Caco-2 (cell line): ENCODE measurements around the gene CSF3. TPM values are rescaled to one million over a fixed set of nuclear protein-coding genes. Genes with fewer than 3 reads are reported as not detected.

ENCODE experiments used
- BruUV-seq: library from RNA; stranded (reverse); fragments of 400-500 nt; replicated peaks from 2 replicates; lab custom pipeline; 2021; lab: Mats Ljungman, UMichigan
- CTCF ChIA-PET: fragments of 300-600 bp; sonication (Branson Sonifier 250); formaldehyde crosslinking; loops from one replicate; lab custom pipeline; 2022; ENCODE audit warnings: antibody characterized with exemption; lab: Charles Lee
- POLR2A ChIA-PET: fragments of 300-600 bp; sonication (Branson Sonifier 250); formaldehyde crosslinking; loops from one replicate; lab custom pipeline; 2022; ENCODE audit warnings: antibody characterized with exemption; lab: Charles Lee
- DNase-seq, 2 experiments: peaks; one replicate each; pipeline versions ENCODE4 v3.0.0 to v3.0.0-alpha.2; 2020 to 2022
- H3K27me3 ChIP-seq: replicated peaks from 2 replicates; pipeline ENCODE4 v1.6.0; 2011; ENCODE audit warnings: low read length; ENCODE audit not compliant: control insufficient read depth, insufficient read depth
- H3K36me3 ChIP-seq: 2 replicates; pipeline ENCODE4 v1.5.1; 2011; ENCODE audit warnings: low read length; ENCODE audit not compliant: control insufficient read depth, insufficient read depth
- H3K4me1 ChIP-seq: fragments of 250-450 bp; sonication (Bioruptor Pico); 2 replicates; pipeline ENCODE4 v1.5.1; 2020; ENCODE audit warnings: mild to moderate bottlenecking
- H3K4me3 ChIP-seq: 2 replicates; pipeline ENCODE4 v1.5.1; 2011; ENCODE audit warnings: low read depth, mild to moderate bottlenecking, control low read depth, low read length
- H3K9me3 ChIP-seq: fragments of 250-450 bp; sonication (Bioruptor Pico); 2 replicates; pipeline ENCODE4 v1.5.1; 2020; ENCODE audit warnings: mild to moderate bottlenecking, moderate library complexity
- H3K27ac Mint-ChIP-seq: one replicate; pipeline ENCODE4 v1.8.0; 2022; ENCODE audit warnings: mixed read lengths; ENCODE audit not compliant: unreplicated experiment
- H3K27me3 Mint-ChIP-seq: one replicate; pipeline ENCODE4 v1.8.0; 2022; ENCODE audit warnings: mixed read lengths; ENCODE audit not compliant: insufficient read depth, unreplicated experiment
- H3K36me3 Mint-ChIP-seq: one replicate; pipeline ENCODE4 v1.8.0; 2022; ENCODE audit warnings: mild to moderate bottlenecking, mixed read lengths; ENCODE audit not compliant: insufficient read depth, unreplicated experiment
- H3K4me1 Mint-ChIP-seq: one replicate; pipeline ENCODE4 v1.8.0; 2022; ENCODE audit warnings: low read depth, mixed read lengths; ENCODE audit not compliant: unreplicated experiment
- H3K4me3 Mint-ChIP-seq: one replicate; pipeline ENCODE4 v1.8.0; 2022; ENCODE audit warnings: mild to moderate bottlenecking, moderate library complexity, mixed read lengths; ENCODE audit not compliant: unreplicated experiment
- H3K9me3 Mint-ChIP-seq: one replicate; pipeline ENCODE4 v1.8.0; 2022; ENCODE audit warnings: mixed read lengths; ENCODE audit not compliant: unreplicated experiment
- CTCF ChIP-seq, 2 experiments: fragments of 200-600 bp in 1 of 2; IDR thresholded peaks; 1 replicate in 1 of 2; 2 replicates in 1 of 2; pipeline versions ENCODE4 v1.5.1 to v1.8.0; 2011 to 2022; ENCODE audit warnings: antibody characterized with exemption in 1 of 2, control low read depth in 1 of 2, inconsistent platforms in 1 of 2, low read depth in 1 of 2, low read length in 1 of 2, mild to moderate bottlenecking in 1 of 2, moderate library complexity in 1 of 2; ENCODE audit not compliant: insufficient read depth in 1 of 2, severe bottlenecking in 1 of 2, unreplicated experiment in 1 of 2
- intact Hi-C: fragments of 100-400 bp; cut with micrococcal nuclease; formaldehyde crosslinking; loops from one replicate; pipeline ENCODE4 v1.10.0; 2022; ENCODE audit not compliant: unreplicated experiment
- total RNA-seq: library from RNA; stranded (reverse); gene quantifications from 2 replicates; pipeline ENCODE4 v1.2.3, GENCODE V29; 2022

Gene CSF3
- total RNA-seq, 1 experiment from 2014 or later: not detected

- Mint-ChIP-seq H3K27ac (peak overlapping the region; percentile 97), H3K36me3 (peaks cover 54% of the 10 kb centered on the region), H3K4me1 (peaks cover 19% of the 10 kb centered on the region), H3K4me3 (peak overlapping the region; percentile 98), H3K27me3 (no peaks in the 10 kb centered on the region), H3K9me3 (no peaks in the 10 kb centered on the region)
- H3K4me3 ChIP-seq: peak overlapping the region; percentile 82
- no peak for TF ChIP-seq CTCF (IDR thresholded peaks at IDR 0.05; ENCODE audit: insufficient read depth in 1 of 2, low read depth in 1 of 2, low read length in 1 of 2, severe bottlenecking in 1 of 2, unreplicated experiment in 1 of 2)
- no peaks in the 10 kb centered on the region for H3K9me3 ChIP-seq
- H3K36me3 ChIP-seq: peaks cover 4% of the 10 kb centered on the region
- no peaks in the 10 kb centered on the region for H3K27me3 ChIP-seq
- no peak for DNase-seq
- H3K4me1 ChIP-seq: peaks cover 6% of the 10 kb centered on the region; the same call in 1 of the 2 replicates
- ChIA-PET CTCF (no interaction called here), POLR2A (no interaction called here)
- intact Hi-C loops: no loop called here
- TSS peak; percentile 43 for BruUV-seq
Observed at GRCh38 chr17:39981766-39982375, 33.4 kb upstream of the CSF3 start.

- no peaks in the 10 kb centered on the region for H3K4me1 ChIP-seq
- no peaks in the 10 kb centered on the region for H3K27me3 ChIP-seq
- BruUV-seq: no TSS peak
- no peaks in the 10 kb centered on the region for H3K9me3 ChIP-seq
- ChIA-PET POLR2A (no interaction called here), CTCF (no interaction called here)
- Mint-ChIP-seq H3K27me3 (no peaks in the 10 kb centered on the region), H3K4me3 (no peak overlapping the region), H3K36me3 (peaks cover 94% of the 10 kb centered on the region), H3K4me1 (no peaks in the 10 kb centered on the region), H3K27ac (no peak overlapping the region), H3K9me3 (no peaks in the 10 kb centered on the region)
- DNase-seq: no peak
- no peak for TF ChIP-seq CTCF (IDR thresholded peaks at IDR 0.05; ENCODE audit: insufficient read depth in 1 of 2, low read depth in 1 of 2, low read length in 1 of 2, severe bottlenecking in 1 of 2, unreplicated experiment in 1 of 2)
- intact Hi-C loops: no loop called here
- H3K4me3 ChIP-seq: no peak overlapping the region
- peaks cover 9% of the 10 kb centered on the region for H3K36me3 ChIP-seq
Observed at GRCh38 chr17:39988206-39988810, 26.9 kb upstream of the CSF3 start.

GRCh38 chr17:39994448-39994847 lies 20.8 kb upstream of the CSF3 start:
- CTCF ChIA-PET: no interaction called here
- Mint-ChIP-seq H3K27me3 (no peaks in the 10 kb centered on the region), H3K9me3 (no peaks in the 10 kb centered on the region), H3K27ac (no peak overlapping the region), H3K36me3 (peaks cover 77% of the 10 kb centered on the region), H3K4me1 (no peaks in the 10 kb centered on the region), H3K4me3 (no peak overlapping the region)
- Histone ChIP-seq H3K27me3 (no peaks in the 10 kb centered on the region), H3K36me3 (peaks cover 3% of the 10 kb centered on the region), H3K4me1 (no peaks in the 10 kb centered on the region), H3K4me3 (no peak overlapping the region), H3K9me3 (no peaks in the 10 kb centered on the region)
- intact Hi-C loops: no loop called here
- TF ChIP-seq CTCF (IDR thresholded peaks at IDR 0.05; ENCODE audit: insufficient read depth in 1 of 2, low read depth in 1 of 2, low read length in 1 of 2, severe bottlenecking in 1 of 2, unreplicated experiment in 1 of 2): no peak
- BruUV-seq: no TSS peak
- POLR2A ChIA-PET: no interaction called here
- DNase-seq: no peak
